ENCODE results near the gene SSTR3.

The SSTR3 gene

GRCh38 chr22:37193629-37194191 lies 18.6 kb downstream of the SSTR3 start:
- DNase-seq: peak; percentile 58 to 64

DNA sequence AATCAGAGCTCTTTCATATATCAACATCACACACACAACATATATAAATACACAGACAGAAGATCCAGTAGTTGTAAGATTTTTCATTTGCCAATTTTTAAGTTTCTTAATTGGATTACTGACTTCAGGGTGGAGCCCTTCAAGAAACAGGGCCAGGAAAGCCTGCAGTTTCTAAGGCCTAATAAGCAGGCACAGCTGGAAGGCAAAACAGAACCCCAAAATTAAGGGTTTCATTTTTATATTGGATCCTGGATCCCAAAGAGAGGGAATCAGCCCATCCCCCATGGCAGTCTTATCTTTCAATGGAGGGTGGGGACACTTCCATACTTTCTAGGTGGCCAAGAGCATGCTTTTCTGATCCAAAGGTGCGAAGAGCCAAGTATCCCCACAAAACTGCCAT lies 19.5 kb downstream of the SSTR3 start:
- no peak for DNase-seq

GRCh38 chr22:37192204-37192603 lies 20.1 kb downstream of the SSTR3 start:
- no peak for DNase-seq

GRCh38 chr22:37190262-37190780 lies 22.0 kb downstream of the SSTR3 start:
- DNase-seq: no peak

DNA sequence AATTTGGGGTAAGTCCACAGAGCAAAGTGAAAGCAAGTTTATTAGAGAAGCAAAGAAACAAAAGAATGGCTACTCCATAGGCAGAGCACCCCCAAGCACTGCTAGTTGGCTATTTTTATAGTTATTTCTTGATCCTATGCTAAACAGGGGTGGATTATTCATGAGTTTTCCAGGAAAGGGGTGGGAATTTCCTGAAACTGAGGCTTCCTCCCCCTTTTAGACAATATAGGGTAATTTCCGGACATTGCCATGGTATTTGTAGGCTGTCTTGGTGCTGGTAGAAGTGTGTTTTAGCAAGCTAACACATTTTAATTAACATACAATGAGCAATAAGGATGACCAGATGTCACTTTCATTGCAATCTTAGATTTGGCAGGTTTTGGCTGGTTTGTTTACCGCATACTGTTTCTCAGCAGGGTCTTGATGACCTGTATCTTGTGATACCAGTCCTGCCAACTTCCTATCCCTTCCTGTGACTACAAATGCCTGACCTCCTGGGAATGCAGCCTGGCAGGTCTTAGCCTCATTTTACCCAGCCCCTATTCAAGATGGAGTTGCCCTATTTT lies 23.3 kb downstream of the SSTR3 start:
- DNase-seq: no peak

DNA sequence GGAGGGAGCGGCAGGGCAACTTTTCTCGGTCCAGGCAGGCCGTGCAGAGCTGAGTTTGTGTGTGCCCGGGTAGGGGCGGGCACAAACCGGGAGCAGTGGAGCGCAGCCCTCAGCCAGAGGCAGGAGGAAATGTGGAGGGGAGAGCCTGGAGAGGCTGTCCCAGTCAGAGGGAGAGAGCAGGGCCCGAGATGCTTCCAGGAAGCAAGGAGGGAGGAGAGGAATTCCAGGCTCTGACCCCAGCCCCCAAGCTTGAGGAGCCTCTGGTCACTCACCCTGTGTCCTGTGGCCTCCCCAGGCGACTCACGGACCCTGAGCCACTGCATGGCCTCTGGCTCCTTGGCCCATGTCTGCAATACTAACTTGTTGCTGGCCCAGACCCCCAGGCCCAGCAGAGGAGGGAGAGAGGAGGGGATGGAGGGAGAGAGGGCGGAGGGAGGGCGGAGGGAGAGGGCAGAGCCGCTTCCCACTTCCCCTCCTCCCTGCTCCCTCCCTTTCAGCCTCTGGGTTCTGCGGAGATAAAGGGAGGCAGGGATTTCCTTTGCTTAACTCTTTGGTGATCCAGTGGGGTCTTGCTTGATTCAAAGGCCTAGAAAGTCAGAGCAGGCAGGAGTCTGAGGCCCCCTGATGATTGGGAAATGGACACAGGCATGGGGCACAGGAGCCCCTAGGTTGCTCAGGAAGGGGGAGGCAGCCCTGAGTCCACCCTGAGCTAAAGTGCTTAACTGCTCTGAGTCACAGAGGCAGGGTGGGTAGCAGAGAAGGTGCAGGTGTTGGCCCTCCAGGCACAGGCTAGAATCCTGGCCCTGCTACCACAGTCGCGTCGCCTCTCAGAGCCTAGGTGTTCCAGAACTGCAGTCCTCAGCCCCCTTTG lies 24.2 kb downstream of the SSTR3 start, which contains the start of gene C1QTNF6:
Gene C1QTNF6, minus strand, starts transcription at position 357 of the 871 bp plus-strand sequence. Its CDS starts 34 bp downstream, at position 323.
- DNase-seq: no peak

- no peak for DNase-seq
These were observed 24.8 kb downstream of the SSTR3 start for GRCh38 chr22:37187552-37187890.

DNA sequence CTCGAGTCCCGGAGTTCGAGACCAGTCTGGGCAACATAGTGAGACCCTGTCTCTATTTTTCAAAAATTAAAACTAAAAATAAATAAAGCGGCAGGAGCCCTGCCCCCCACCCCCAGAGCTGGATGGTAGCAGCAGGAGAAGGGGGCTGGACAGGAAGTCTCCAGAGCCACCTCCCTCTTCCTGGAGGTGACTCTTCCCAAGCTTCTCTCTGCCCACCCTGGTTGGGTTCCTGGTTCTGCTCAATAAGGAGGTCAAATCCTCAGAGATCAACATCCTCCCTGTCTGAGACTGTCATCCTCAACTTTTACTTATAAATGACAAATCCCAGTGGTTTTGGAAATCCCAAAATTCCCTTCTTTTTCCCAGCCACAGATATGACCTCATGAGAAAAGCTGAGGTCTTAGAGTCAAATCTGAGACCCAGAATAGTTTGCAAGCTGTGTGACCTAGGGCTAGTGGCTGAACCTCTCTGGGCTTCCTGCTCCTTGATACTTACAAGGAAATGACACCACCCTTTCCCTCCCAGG lies 25.2 kb downstream of the SSTR3 start:
- DNase-seq: no peak

DNA sequence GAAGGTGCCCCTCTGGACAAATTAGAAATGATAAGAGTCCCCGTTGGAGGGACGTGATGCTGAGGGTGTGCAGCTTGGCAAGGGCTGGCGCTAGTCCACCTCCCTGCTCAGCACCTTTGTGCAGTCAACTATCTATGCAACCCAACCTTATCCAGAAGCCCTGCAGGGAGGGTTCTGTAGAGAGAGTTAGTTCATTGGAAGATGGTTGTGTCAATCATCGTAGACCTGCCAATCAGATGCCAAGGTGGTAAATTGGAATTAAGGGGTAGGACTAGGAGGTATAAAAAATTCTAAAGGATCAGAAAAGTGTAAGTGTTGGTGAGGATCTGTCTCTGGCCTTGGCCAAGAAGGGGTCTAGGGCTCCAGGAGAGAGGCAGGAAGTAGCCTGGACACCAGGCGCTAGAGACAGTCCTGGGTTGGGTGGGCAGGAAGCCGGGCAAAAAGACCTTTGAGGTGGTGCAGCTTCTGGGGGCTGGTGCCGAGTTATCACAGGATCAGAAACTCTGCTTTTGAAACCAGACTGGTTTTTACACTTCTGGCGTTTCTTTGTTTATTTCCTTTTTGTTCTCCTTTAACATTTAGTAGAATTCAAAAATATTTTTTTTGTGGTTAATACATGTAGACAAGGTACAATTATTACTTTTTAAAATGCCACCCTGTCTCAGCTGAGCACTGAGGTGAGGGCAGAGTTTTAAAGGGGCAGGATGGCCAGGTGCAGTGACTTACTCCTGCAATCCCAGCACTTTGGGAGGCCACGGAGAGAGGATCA lies 25.9 kb downstream of the SSTR3 start:
- DNase-seq: no peak

GRCh38 chr22:37185646-37186227 lies 26.5 kb downstream of the SSTR3 start:
- no peak for DNase-seq

- no peak for DNase-seq
These were observed 27.3 kb downstream of the SSTR3 start for GRCh38 chr22:37184816-37185541.

DNA sequence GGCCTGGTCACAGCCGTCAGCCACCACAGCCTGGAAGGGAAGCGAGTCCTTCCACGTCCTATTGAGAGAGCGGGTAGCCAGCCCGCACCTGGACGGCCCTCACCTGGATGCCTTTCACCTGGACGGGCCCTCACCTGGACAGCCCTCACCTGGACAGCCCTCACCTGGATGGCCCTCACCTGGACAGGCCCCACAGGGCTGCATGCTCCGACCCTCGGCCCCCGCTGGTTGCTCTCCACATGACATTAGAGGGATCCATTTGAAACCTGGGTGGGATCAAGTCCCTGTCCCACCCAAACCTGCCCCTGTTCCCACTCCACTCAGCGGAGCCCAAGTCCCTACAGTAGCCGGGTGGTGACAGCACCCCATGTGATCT lies 27.9 kb downstream of the SSTR3 start:
- DNase-seq: no peak

DNA sequence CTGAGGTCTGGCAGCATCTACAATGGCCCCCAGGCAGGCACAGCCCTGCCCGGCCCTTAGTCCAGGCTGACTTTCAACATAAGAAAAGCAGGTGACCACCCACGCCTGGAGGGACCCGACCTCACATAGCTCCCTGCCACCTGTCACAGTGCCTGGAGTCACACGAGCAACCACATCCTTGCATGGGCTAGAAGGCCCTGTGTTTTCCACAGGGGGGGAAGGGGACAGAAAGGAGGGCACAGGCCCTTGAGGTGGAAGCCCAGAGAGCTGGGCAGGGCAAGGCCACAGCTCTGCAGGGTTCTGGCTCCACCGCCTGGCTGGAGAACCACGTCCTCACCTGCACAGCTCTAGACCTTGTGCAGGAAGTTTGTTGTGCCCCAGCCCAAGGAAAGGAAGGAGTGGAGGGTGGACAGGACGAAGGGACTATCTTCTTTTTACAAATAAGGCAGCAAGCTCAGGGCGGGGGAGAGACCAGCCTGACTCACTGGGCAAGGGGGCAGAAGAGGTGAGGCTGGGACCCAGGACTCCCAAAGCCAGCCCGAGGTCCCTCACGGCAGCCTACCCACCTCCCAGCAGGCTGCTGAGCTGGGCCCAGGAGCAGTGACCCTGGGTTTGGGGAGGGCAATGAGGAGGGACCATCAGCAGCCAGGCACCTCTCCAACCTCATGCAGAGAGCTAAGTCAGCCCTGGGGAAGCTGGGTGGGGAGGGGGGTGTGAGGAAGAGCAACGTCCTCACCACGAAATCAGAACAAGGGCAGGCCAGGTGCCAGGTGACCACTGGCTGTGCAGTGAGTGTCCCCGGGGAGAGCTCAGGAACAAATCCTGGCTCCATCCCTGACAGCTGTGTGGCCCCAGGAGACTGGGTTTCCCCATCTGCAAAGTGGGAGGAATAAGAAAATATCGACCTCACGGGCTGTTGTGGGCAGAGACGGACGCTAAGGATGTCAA lies 28.6 kb downstream of the SSTR3 start:
- no peak for DNase-seq

DNA sequence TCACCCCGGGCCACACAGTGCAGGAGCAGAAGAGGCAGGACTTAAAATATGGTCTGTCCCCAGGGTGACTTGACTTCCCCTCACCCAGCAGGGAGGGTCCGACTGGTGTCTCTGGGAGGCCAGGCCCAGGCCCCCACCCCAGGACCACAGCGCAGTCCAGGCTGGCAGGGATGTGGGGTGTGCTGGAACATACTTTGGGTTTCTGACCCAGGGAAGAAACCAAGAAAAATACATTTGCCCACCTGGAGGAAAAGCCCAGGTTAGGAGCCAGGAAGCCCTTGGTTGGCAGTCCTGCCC lies 29.4 kb downstream of the SSTR3 start:
- no peak for DNase-seq

DNA sequence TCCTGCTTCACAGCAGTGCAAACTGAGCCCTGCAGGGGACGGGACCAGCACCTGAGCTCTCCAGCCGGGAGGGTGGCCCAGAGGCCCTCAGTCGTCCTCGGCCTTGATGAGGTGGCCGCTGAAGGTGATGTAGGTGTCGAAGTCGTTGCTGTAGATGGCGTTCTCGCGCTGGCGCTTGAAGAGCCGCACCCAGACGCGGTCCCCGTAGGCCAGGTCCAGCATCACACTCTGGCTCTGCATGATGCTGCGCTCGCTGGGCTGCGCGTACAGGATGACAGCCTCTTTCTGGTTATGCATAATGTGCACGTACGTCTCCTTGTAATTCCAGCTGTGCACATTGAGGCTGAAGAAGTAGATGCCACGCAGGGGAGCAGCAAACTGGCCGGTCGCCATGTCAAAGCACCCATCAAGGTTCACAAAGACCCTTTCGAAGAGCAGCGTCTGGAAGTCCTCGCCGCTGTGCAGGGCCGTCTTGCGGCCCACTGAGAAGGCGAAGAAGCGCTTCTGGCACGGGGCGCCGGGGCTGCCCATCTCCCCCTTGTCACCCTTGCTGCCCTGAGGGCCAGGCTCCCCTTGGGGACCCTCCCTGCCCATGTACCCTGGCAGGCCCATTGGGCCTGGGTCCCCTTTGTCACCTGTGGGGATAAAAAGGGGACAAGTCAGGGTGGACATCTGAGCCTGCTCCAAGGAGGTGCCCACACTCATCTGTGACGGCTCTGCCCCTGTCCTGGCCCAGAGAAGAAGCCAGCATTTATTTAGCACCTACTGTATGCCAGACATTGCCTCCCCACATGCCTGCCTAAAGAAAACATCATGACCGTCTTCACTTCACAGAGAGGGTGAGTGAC lies 30.0 kb downstream of the SSTR3 start:
- DNase-seq: no peak

- no peak for DNase-seq
These were observed 30.6 kb downstream of the SSTR3 start for GRCh38 chr22:37181681-37182080.

DNA sequence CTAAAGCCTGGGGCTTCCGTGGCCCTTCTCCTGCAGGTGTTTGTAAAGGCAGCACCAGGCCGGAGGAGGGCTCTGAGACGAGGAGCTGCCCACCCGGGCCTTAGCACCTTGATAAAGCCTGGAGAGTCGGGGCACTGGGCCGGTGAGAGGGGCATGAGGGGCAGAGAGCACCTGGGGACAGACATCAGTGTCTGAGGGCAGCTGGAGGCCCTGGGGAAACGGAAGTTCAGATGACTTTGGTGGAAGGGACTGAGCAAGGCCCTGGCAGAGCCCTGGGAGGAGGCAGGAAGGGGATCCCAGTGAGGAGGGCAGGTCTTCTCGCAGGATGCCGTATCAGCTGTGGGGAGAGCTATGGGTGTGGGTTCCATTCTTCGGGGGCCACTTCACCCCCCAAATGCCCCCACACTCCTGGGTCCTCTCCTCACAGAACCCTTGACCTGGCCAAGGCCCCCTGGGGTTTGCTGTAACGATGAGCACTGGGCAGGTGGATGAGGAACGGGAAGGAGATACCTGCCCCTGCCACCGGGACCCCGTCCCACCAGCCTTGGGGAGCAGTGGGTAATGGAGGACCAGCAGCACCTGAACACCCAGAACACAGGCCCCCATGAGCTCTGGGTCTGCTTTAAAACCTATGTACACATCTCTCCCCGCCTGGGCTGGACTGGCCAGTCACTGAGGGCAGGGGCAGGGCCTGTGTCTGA lies 31.6 kb downstream of the SSTR3 start:
- no peak for DNase-seq

GRCh38 chr22:37179622-37180420 lies 32.5 kb downstream of the SSTR3 start:
- DNase-seq: no peak

DNA sequence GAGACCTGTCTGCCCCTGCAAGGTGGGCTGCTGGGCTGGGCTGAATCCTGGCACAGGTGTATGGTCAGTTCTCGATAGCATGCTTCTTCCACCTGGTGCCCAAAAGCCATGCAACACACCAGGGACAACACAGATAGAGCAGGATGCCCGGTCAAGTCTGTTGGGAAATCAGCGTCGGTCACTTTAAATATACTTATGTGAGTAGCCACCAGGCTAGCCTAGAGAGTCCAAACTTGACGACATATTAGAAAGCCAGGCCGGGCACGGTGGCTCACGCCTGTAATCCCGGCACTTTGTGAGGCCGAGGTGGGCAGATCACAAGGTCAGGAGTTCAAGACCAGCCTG lies 33.2 kb downstream of the SSTR3 start:
- DNase-seq: no peak
